DMS79 (cell line): ENCODE data around the gene TRMT112.
"Not testable (repeated sequence)": the region's sequence is repeated elsewhere in the genome, so short reads cannot be mapped to it uniquely, and the experiment has no call there.

ENCODE experiments used
- DNase-seq: peaks from one replicate; lab custom pipeline; 2025; lab: John Stamatoyannopoulos, UW

The TRMT112 gene

GRCh38 chr11:64312947-64313346, 4.4 kb downstream of the TRMT112 start:
- no peak for DNase-seq

- not testable (repeated sequence) for DNase-seq
Measured at GRCh38 chr11:64307795-64308194, 9.6 kb downstream of the TRMT112 start.

GRCh38 chr11:64306876-64307622, 10.3 kb downstream of the TRMT112 start:
- no peak for DNase-seq

GRCh38 chr11:64306563-64306875, 10.8 kb downstream of the TRMT112 start:
- no peak for DNase-seq

- DNase-seq = peak; percentile 31
Measured at GRCh38 chr11:64305691-64306562, 11.4 kb downstream of the TRMT112 start.

GRCh38 chr11:64305075-64305690, 12.2 kb downstream of the TRMT112 start, which contains the start of gene ESRRA:
Gene ESRRA, plus strand, starts transcription at chr11:64305524. Its CDS starts 1,656 bp downstream, at chr11:64307180.
- DNase-seq = peak; percentile 98

- DNase-seq = peak; percentile 78
Measured at GRCh38 chr11:64304316-64305072, 12.9 kb downstream of the TRMT112 start.

- DNase-seq = no peak
Measured at GRCh38 chr11:64304032-64304315, 13.4 kb downstream of the TRMT112 start.

GRCh38 chr11:64303109-64304031, 14.0 kb downstream of the TRMT112 start:
- no peak for DNase-seq

GRCh38 chr11:64299847-64300648, 17.3 kb downstream of the TRMT112 start, which contains the start of gene CATSPERZ:
Gene CATSPERZ, plus strand, starts transcription at chr11:64300358. Its CDS starts 53 bp downstream, at chr11:64300411.
- DNase-seq = no peak

- no peak for DNase-seq
Measured at GRCh38 chr11:64298966-64299846, 18.2 kb downstream of the TRMT112 start.

- no peak for DNase-seq
Measured at GRCh38 chr11:64297699-64298358, 19.5 kb downstream of the TRMT112 start.

GRCh38 chr11:64296830-64297698, 20.3 kb downstream of the TRMT112 start:
- DNase-seq = no peak

GRCh38 chr11:64296236-64296635, 21.1 kb downstream of the TRMT112 start:
- no peak for DNase-seq

- DNase-seq = no peak
Measured at GRCh38 chr11:64295760-64296159, 21.6 kb downstream of the TRMT112 start.

GRCh38 chr11:64294774-64295173, 22.6 kb downstream of the TRMT112 start:
- no peak for DNase-seq

GRCh38 chr11:64292460-64293254, 24.7 kb downstream of the TRMT112 start:
- DNase-seq = no peak
